ENCODE data around the gene GLT1D1.

- no peak for TF ChIP-seq CTCF (conservative IDR thresholded peaks at IDR 0.05 in 1 of 2, IDR thresholded peaks at IDR 0.05 in 1 of 2; ENCODE audit: extremely low read depth in 1 of 2, insufficient read depth in 1 of 2, low read depth in 1 of 2, low read length in 2 of 2)
- no peak for TF ChIP-seq EZH2 (IDR thresholded peaks at IDR 0.05; ENCODE audit: borderline replicate concordance, low read length)
Measured at GRCh38 chr12:128814411-128815261, 38.6 kb upstream of the GLT1D1 start.

Measured in mammary epithelial cell (primary cell).